DOHH2 (cell line): ENCODE measurements around the gene NPS.

Source experiments
- H3F3A ChIP-seq: fragments of 200-600 bp; sonication (generic), shearing (Covaris generic); 2 replicates; pipeline ENCODE4 v1.6.0; 2016; ENCODE audit warnings: antibody characterized with exemption, mild to moderate bottlenecking; ENCODE audit not compliant: control insufficient read depth, insufficient read depth
- H3K27ac ChIP-seq: fragments of 200-600 bp; sonication (generic); 2 replicates; pipeline ENCODE4 v1.5.1; 2014; ENCODE audit warnings: low read depth, mild to moderate bottlenecking, low read length, moderate library complexity
- H3K27me3 ChIP-seq: fragments of 200-600 bp; sonication (generic); 2 replicates; pipeline ENCODE4 v1.6.1; 2014; ENCODE audit warnings: mild to moderate bottlenecking, low read length, mixed read lengths; ENCODE audit not compliant: control insufficient read depth
- H3K36me3 ChIP-seq: fragments of 200-600 bp; sonication (generic); 2 replicates; pipeline ENCODE4 v1.6.1; 2014; ENCODE audit warnings: mild to moderate bottlenecking, low read length, moderate library complexity, mixed read lengths; ENCODE audit not compliant: control insufficient read depth
- H3K4me1 ChIP-seq: fragments of 200-600 bp; sonication (generic); 2 replicates; pipeline ENCODE4 v1.6.1; 2014; ENCODE audit warnings: mild to moderate bottlenecking, low read length, mixed read lengths; ENCODE audit not compliant: control insufficient read depth
- H3K4me2 ChIP-seq: fragments of 200-600 bp; sonication (generic); 2 replicates; pipeline ENCODE4 v1.6.0; 2014; ENCODE audit warnings: mild to moderate bottlenecking, low read length, moderate library complexity
- H3K4me3 ChIP-seq: fragments of 200-600 bp; sonication (generic); 2 replicates; pipeline ENCODE4 v1.5.1; 2014; ENCODE audit warnings: mild to moderate bottlenecking, low read length, mixed read lengths
- H3K79me2 ChIP-seq: fragments of 200-600 bp; sonication (generic); 2 replicates; pipeline ENCODE4 v1.6.1; 2014; ENCODE audit warnings: mild to moderate bottlenecking, low read length, mixed read lengths; ENCODE audit not compliant: control insufficient read depth
- H3K9me2 ChIP-seq: fragments of 200-600 bp; sonication (generic); replicated peaks from 2 replicates; pipeline ENCODE4 v1.6.1; 2014; ENCODE audit warnings: mild to moderate bottlenecking, low read length, mixed read lengths; ENCODE audit not compliant: control insufficient read depth
- H3K9me3 ChIP-seq: fragments of 200-600 bp; sonication (generic); 2 replicates; pipeline ENCODE4 v1.6.1; 2014; ENCODE audit warnings: antibody characterized with exemption, low read length, mixed read lengths; ENCODE audit not compliant: control insufficient read depth, insufficient read depth
- H4K20me1 ChIP-seq: fragments of 200-600 bp; sonication (generic); 2 replicates; pipeline ENCODE4 v1.6.0; 2014; ENCODE audit warnings: low read depth, mild to moderate bottlenecking, antibody characterized with exemption, low read length, moderate library complexity; ENCODE audit not compliant: control insufficient read depth, insufficient read depth
- EZH2phosphoT487 ChIP-seq: fragments of 200-600 bp; sonication (generic); IDR thresholded peaks from 2 replicates; pipeline ENCODE4 v1.6.1; 2017; ENCODE audit warnings: borderline replicate concordance, mild to moderate bottlenecking, antibody characterized with exemption, low read length, moderate library complexity, mixed read lengths
- TF ChIP-seq, protein P1 (sequence below): fragments of 200-600 bp; sonication (generic); IDR thresholded peaks from one replicate; pipeline ENCODE4 v1.5.1; 2014; ENCODE audit warnings: antibody characterized with exemption, mild to moderate bottlenecking, low read depth, low read length; ENCODE audit not compliant: poor library complexity, severe bottlenecking

The NPS gene

DNA sequence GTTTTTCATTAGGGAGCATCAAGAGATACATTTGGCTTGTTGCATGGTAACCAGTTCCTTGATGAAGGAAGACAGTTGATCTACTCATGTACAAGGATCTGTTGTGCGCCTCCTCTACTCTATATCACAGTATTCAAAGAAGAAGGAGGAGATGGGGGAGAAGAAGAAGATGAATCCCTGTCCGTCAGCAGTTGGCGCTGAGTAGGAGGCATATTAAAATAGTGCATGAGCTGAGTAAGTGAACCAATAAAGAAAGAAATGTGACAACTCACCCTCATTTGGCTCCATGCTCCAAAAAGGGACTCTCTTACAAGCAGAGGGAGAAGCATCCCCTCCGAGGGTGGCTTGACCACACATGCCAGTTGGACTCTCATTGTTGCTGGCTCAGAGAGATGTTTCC lies 20.1 kb downstream of the NPS start:
- H3K36me3 ChIP-seq: no peaks in the 10 kb centered on the region
- no peak overlapping the region for H3K4me2 ChIP-seq
- no peak overlapping the region for H3K27ac ChIP-seq
- H3K9me2 ChIP-seq: no peaks in the 10 kb centered on the region
- H3F3A ChIP-seq: no peaks in the 10 kb centered on the region
- H3K4me3 ChIP-seq: no peak overlapping the region
- H4K20me1 ChIP-seq: no peaks in the 10 kb centered on the region
- no peaks in the 10 kb centered on the region for H3K79me2 ChIP-seq
- no peaks in the 10 kb centered on the region for H3K4me1 ChIP-seq
- no peaks in the 10 kb centered on the region for H3K9me3 ChIP-seq
- TF ChIP-seq, protein P1, sequence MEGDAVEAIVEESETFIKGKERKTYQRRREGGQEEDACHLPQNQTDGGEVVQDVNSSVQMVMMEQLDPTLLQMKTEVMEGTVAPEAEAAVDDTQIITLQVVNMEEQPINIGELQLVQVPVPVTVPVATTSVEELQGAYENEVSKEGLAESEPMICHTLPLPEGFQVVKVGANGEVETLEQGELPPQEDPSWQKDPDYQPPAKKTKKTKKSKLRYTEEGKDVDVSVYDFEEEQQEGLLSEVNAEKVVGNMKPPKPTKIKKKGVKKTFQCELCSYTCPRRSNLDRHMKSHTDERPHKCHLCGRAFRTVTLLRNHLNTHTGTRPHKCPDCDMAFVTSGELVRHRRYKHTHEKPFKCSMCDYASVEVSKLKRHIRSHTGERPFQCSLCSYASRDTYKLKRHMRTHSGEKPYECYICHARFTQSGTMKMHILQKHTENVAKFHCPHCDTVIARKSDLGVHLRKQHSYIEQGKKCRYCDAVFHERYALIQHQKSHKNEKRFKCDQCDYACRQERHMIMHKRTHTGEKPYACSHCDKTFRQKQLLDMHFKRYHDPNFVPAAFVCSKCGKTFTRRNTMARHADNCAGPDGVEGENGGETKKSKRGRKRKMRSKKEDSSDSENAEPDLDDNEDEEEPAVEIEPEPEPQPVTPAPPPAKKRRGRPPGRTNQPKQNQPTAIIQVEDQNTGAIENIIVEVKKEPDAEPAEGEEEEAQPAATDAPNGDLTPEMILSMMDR: no peak
- TF ChIP-seq EZH2phosphoT487: no peak
- H3K27me3 ChIP-seq: no peaks in the 10 kb centered on the region; the same call in 1 of the 2 replicates

- no peaks in the 10 kb centered on the region; the same call in 1 of the 2 replicates for H3K27me3 ChIP-seq
- H3K9me2 ChIP-seq: no peaks in the 10 kb centered on the region
- H3K9me3 ChIP-seq: no peaks in the 10 kb centered on the region
Observed at GRCh38 chr10:127570036-127570435, 20.9 kb downstream of the NPS start.

GRCh38 chr10:127571386-127571785 lies 22.3 kb downstream of the NPS start:
- no peaks in the 10 kb centered on the region for H3K4me1 ChIP-seq
- H3K9me2 ChIP-seq: no peaks in the 10 kb centered on the region

More at GRCh38 chr10:127570036-127570435, 20.9 kb downstream of the NPS start:
- Histone ChIP-seq H3K79me2 (no peaks in the 10 kb centered on the region), H3K36me3 (no peaks in the 10 kb centered on the region), H3K27ac (no peak overlapping the region), H3K4me1 (no peaks in the 10 kb centered on the region), H3K4me3 (no peak overlapping the region), H3K4me2 (no peak overlapping the region), H4K20me1 (no peaks in the 10 kb centered on the region), H3F3A (no peaks in the 10 kb centered on the region)
- TF ChIP-seq, protein P1: no peak
- TF ChIP-seq EZH2phosphoT487: no peak

More at GRCh38 chr10:127571386-127571785, 22.3 kb downstream of the NPS start:
- H3F3A ChIP-seq: no peaks in the 10 kb centered on the region
- H3K4me3 ChIP-seq: no peak overlapping the region
- H3K36me3 ChIP-seq: no peaks in the 10 kb centered on the region
- no peaks in the 10 kb centered on the region; the same call in 1 of the 2 replicates for H3K27me3 ChIP-seq
- no peaks in the 10 kb centered on the region for H4K20me1 ChIP-seq
- H3K27ac ChIP-seq: no peak overlapping the region
- no peak overlapping the region for H3K4me2 ChIP-seq
- no peak for TF ChIP-seq EZH2phosphoT487
- TF ChIP-seq, protein P1: no peak
- no peaks in the 10 kb centered on the region for H3K79me2 ChIP-seq
- H3K9me3 ChIP-seq: no peaks in the 10 kb centered on the region
